Right lobe of liver (tissue), 4 donors: ENCODE measurements around the gene TMEM201.

Experiments
- CTCF ChIP-seq, 4 donors: fragments of 200-600 bp in 3 of 4; fragments of 450-650 bp in 1 of 4; IDR thresholded peaks; one replicate each; pipeline versions ENCODE4 v1.5.1 to v1.8.0; 2016 to 2022; ENCODE audit warnings: antibody characterized with exemption in 4 of 4, mild to moderate bottlenecking in 2 of 4
- POLR2A ChIP-seq: fragments of 450-650 bp; IDR thresholded peaks from one replicate; pipeline ENCODE4 v1.6.1; 2017; ENCODE audit warnings: antibody characterized with exemption, mild to moderate bottlenecking
- donor health status: DM: no; HTN: no; CAD: no.
- donor health status: DM: no; HTN: no; CAD: no.
- donor health status: DM: no; HTN: yes; CAD: no.

- TF ChIP-seq POLR2A (no peak), CTCF (IDR thresholded peaks at IDR 0.05) (no peak)
Observed at GRCh38 chr1:9646037-9646436, 57.3 kb downstream of the TMEM201 start.
